HAP-1 (cell line): ENCODE results near the gene SLC41A1.
"Not testable (repeated sequence)": the region's sequence is repeated elsewhere in the genome, so short reads cannot be mapped to it uniquely, and the experiment has no call there.

Experiments used
- DNase-seq, 2 experiments: peaks; one replicate each; pipeline ENCODE4 v3.0.0-alpha.2; 2016 to 2020; ENCODE audit warnings: low spot score in 2 of 2
- H3K27me3 ChIP-seq: fragments of 250-450 bp; sonication (Bioruptor Pico); 2 replicates; pipeline ENCODE4 v1.5.1; 2020; ENCODE audit warnings: low read depth, mild to moderate bottlenecking, moderate library complexity
- H3K36me3 ChIP-seq: fragments of 250-450 bp; sonication (Bioruptor Pico); replicated peaks from 2 replicates; pipeline ENCODE4 v1.5.1; 2020; ENCODE audit warnings: mild to moderate bottlenecking
- H3K4me1 ChIP-seq: fragments of 250-450 bp; sonication (Bioruptor Pico); 2 replicates; pipeline ENCODE4 v1.5.1; 2020; ENCODE audit warnings: mild to moderate bottlenecking
- H3K4me3 ChIP-seq: fragments of 250-450 bp; sonication (Bioruptor Pico); 2 replicates; pipeline ENCODE4 v1.5.1; 2020; ENCODE audit warnings: mild to moderate bottlenecking, moderate library complexity
- H3K9me3 ChIP-seq: fragments of 250-450 bp; sonication (Bioruptor Pico); 2 replicates; pipeline ENCODE4 v1.5.1; 2020; ENCODE audit warnings: mild to moderate bottlenecking, moderate library complexity
- in situ Hi-C: fragments of 300-500 bp; cut with MboI; formaldehyde crosslinking; loops from 3 replicates; pipeline ENCODE4 v1.14.3; 2020; ENCODE audit warnings: low sequenced_read_pairs, inconsistent platforms, mixed read lengths

SLC41A1 gene

GRCh38 chr1:205834751-205835150, 21.8 kb upstream of the SLC41A1 start:
- no peaks in the 10 kb centered on the region for H3K36me3 ChIP-seq
- no peak overlapping the region for H3K4me3 ChIP-seq
- H3K9me3 ChIP-seq: no peaks in the 10 kb centered on the region
- H3K27me3 ChIP-seq: no peaks in the 10 kb centered on the region
- DNase-seq: no peak
- H3K4me1 ChIP-seq: no peaks in the 10 kb centered on the region
- in situ Hi-C loops: no loop called here

GRCh38 chr1:205832326-205832751, 19.3 kb upstream of the SLC41A1 start:
- no peaks in the 10 kb centered on the region for H3K27me3 ChIP-seq
- no peaks in the 10 kb centered on the region for H3K36me3 ChIP-seq
- H3K4me1 ChIP-seq: peaks cover 7% of the 10 kb centered on the region
- H3K4me3 ChIP-seq: no peak overlapping the region
- no peak for DNase-seq
- no peaks in the 10 kb centered on the region for H3K9me3 ChIP-seq
- in situ Hi-C loops: no loop called here

- in situ Hi-C loops: no loop called here
- Histone ChIP-seq H3K4me3 (no peak overlapping the region), H3K4me1 (peaks cover 21% of the 10 kb centered on the region), H3K27me3 (no peaks in the 10 kb centered on the region), H3K9me3 (no peaks in the 10 kb centered on the region), H3K36me3 (no peaks in the 10 kb centered on the region)
- peak; percentile 8 to 48 for DNase-seq
Measured at GRCh38 chr1:205827623-205828022, 14.6 kb upstream of the SLC41A1 start.

GRCh38 chr1:205826995-205827394, 14.0 kb upstream of the SLC41A1 start:
- in situ Hi-C loops: no loop called here
- Histone ChIP-seq H3K9me3 (no peaks in the 10 kb centered on the region), H3K4me1 (peaks cover 21% of the 10 kb centered on the region), H3K4me3 (no peak overlapping the region), H3K36me3 (no peaks in the 10 kb centered on the region), H3K27me3 (no peaks in the 10 kb centered on the region)
- DNase-seq: peak; percentile 37 to 80

- DNase-seq: no peak
- H3K9me3 ChIP-seq: no peaks in the 10 kb centered on the region
- H3K4me1 ChIP-seq: peaks cover 21% of the 10 kb centered on the region
- H3K27me3 ChIP-seq: no peaks in the 10 kb centered on the region
- no peak overlapping the region for H3K4me3 ChIP-seq
- no peaks in the 10 kb centered on the region for H3K36me3 ChIP-seq
- in situ Hi-C loops: no loop called here
Measured at GRCh38 chr1:205826016-205826806, 13.2 kb upstream of the SLC41A1 start.

GRCh38 chr1:205824180-205824579, 11.2 kb upstream of the SLC41A1 start:
- Histone ChIP-seq H3K4me1 (peaks cover 21% of the 10 kb centered on the region), H3K9me3 (no peaks in the 10 kb centered on the region)
- in situ Hi-C loops: no loop called here

GRCh38 chr1:205823260-205823659, 10.3 kb upstream of the SLC41A1 start:
- H3K36me3 ChIP-seq, H3K27me3 ChIP-seq, H3K4me3 ChIP-seq, DNase-seq, in situ Hi-C loops, H3K9me3 ChIP-seq: not testable (repeated sequence)
- peaks cover 21% of the 10 kb centered on the region for H3K4me1 ChIP-seq

More at GRCh38 chr1:205824180-205824579, 11.2 kb upstream of the SLC41A1 start:
- H3K36me3 ChIP-seq: no peaks in the 10 kb centered on the region
- DNase-seq: no peak
- H3K4me3 ChIP-seq: no peak overlapping the region
- H3K27me3 ChIP-seq: no peaks in the 10 kb centered on the region

GRCh38 chr1:205822397-205822796, 9.4 kb upstream of the SLC41A1 start:
- Histone ChIP-seq H3K4me1 (peaks cover 15% of the 10 kb centered on the region), H3K4me3 (no peak overlapping the region), H3K27me3 (no peaks in the 10 kb centered on the region), H3K9me3 (no peaks in the 10 kb centered on the region), H3K36me3 (no peaks in the 10 kb centered on the region)
- in situ Hi-C loops: no loop called here
- no peak for DNase-seq

- Histone ChIP-seq H3K27me3 (no peaks in the 10 kb centered on the region), H3K4me1 (peaks cover 5% of the 10 kb centered on the region; the same call in 1 of the 2 replicates), H3K4me3 (no peak overlapping the region), H3K36me3 (no peaks in the 10 kb centered on the region), H3K9me3 (no peaks in the 10 kb centered on the region)
- in situ Hi-C loops: no loop called here
- no peak for DNase-seq
Measured at GRCh38 chr1:205817988-205818387, 5.0 kb upstream of the SLC41A1 start.

- no peaks in the 10 kb centered on the region for H3K9me3 ChIP-seq
- DNase-seq: no peak
- no peaks in the 10 kb centered on the region for H3K36me3 ChIP-seq
- no peak overlapping the region for H3K4me3 ChIP-seq
- no peaks in the 10 kb centered on the region for H3K27me3 ChIP-seq
- in situ Hi-C loops: no loop called here
- H3K4me1 ChIP-seq: peaks cover 5% of the 10 kb centered on the region; the same call in 1 of the 2 replicates
Measured at GRCh38 chr1:205817364-205817763, 4.4 kb upstream of the SLC41A1 start.

GRCh38 chr1:205813755-205814058, 709 bp upstream of the SLC41A1 start:
- peak in 1 of 2 experiments; percentile 28 for DNase-seq
- H3K27me3 ChIP-seq: no peaks in the 10 kb centered on the region
- H3K4me3 ChIP-seq: peak overlapping the region; percentile 94
- in situ Hi-C loops: no loop called here
- H3K9me3 ChIP-seq: no peaks in the 10 kb centered on the region
- H3K36me3 ChIP-seq: peaks cover 13% of the 10 kb centered on the region
- peaks cover 12% of the 10 kb centered on the region for H3K4me1 ChIP-seq

GRCh38 chr1:205812271-205812877, 624 bp downstream of the SLC41A1 start:
- H3K36me3 ChIP-seq: peaks cover 17% of the 10 kb centered on the region
- H3K4me1 ChIP-seq: peaks cover 12% of the 10 kb centered on the region
- no peaks in the 10 kb centered on the region for H3K27me3 ChIP-seq
- in situ Hi-C loops: no loop called here
- peak; percentile 48 to 66 for DNase-seq
- H3K9me3 ChIP-seq: no peaks in the 10 kb centered on the region
- H3K4me3 ChIP-seq: peak overlapping the region; percentile 94

GRCh38 chr1:205811660-205812059, 1.3 kb downstream of the SLC41A1 start:
- peaks cover 12% of the 10 kb centered on the region for H3K4me1 ChIP-seq
- H3K27me3 ChIP-seq: no peaks in the 10 kb centered on the region
- H3K36me3 ChIP-seq: peaks cover 17% of the 10 kb centered on the region
- peak overlapping the region; percentile 94 for H3K4me3 ChIP-seq
- H3K9me3 ChIP-seq: no peaks in the 10 kb centered on the region
- peak in 1 of 2 experiments; percentile 34 for DNase-seq
- in situ Hi-C loops: no loop called here

GRCh38 chr1:205810448-205811157, 2.4 kb downstream of the SLC41A1 start:
- Histone ChIP-seq H3K4me1 (peaks cover 12% of the 10 kb centered on the region), H3K9me3 (no peaks in the 10 kb centered on the region), H3K27me3 (no peaks in the 10 kb centered on the region), H3K4me3 (no peak overlapping the region), H3K36me3 (peaks cover 17% of the 10 kb centered on the region)
- DNase-seq: no peak
- in situ Hi-C loops: no loop called here
